IMR-90 (cell line): ENCODE measurements around the gene MXD4.

Source experiments
- CEBPB ChIP-seq: IDR thresholded peaks from 2 replicates; pipeline ENCODE4 v1.6.1; 2012; ENCODE audit warnings: low read depth, low read length, improper control_type of control experiment
- CTCF ChIP-seq: conservative IDR thresholded peaks from 2 replicates; pipeline ENCODE4 v1.5.1; 2012; ENCODE audit warnings: mild to moderate bottlenecking, low read depth, low read length, improper control_type of control experiment
- MAZ ChIP-seq: IDR thresholded peaks from 2 replicates; pipeline ENCODE4 v1.6.1; 2012; ENCODE audit warnings: low read depth, mild to moderate bottlenecking, low read length, improper control_type of control experiment, moderate library complexity, borderline replicate concordance
- MXI1 ChIP-seq: IDR thresholded peaks from 2 replicates; pipeline ENCODE4 v1.6.1; 2012; ENCODE audit warnings: low read depth, mild to moderate bottlenecking, low read length, moderate library complexity, borderline replicate concordance
- POLR2A ChIP-seq: IDR thresholded peaks from 2 replicates; pipeline ENCODE4 v1.6.1; 2012; ENCODE audit warnings: mild to moderate bottlenecking, low read depth, low read length
- SMC3 ChIP-seq: fragments of 150-350 bp; IDR thresholded peaks from 2 replicates; pipeline ENCODE4 v1.6.1; 2016; ENCODE audit warnings: low read depth, mild to moderate bottlenecking, antibody characterized with exemption, low read length, moderate library complexity
- USF2 ChIP-seq: fragments of 150-350 bp; IDR thresholded peaks from 2 replicates; pipeline ENCODE4 v1.6.1; 2017; ENCODE audit warnings: mild to moderate bottlenecking, antibody characterized with exemption, low read length, low read depth

GRCh38 chr4:2218436-2218835 lies 43.5 kb downstream of the MXD4 start:
- no peak for TF ChIP-seq CTCF
- TF ChIP-seq MXI1, result no peak
- TF ChIP-seq POLR2A, result no peak
- no peak for TF ChIP-seq CEBPB
- no peak for TF ChIP-seq USF2
- no peak for TF ChIP-seq SMC3
- no peak for TF ChIP-seq MAZ
